ENCODE data around the gene NUDT1. TPM values are rescaled to one million over a fixed set of nuclear protein-coding genes. Genes with fewer than 3 reads are reported as not detected.

NUDT1 gene
- total RNA-seq, 2 experiments from 2014 or later: 12.8 to 13.0 TPM

DNA sequence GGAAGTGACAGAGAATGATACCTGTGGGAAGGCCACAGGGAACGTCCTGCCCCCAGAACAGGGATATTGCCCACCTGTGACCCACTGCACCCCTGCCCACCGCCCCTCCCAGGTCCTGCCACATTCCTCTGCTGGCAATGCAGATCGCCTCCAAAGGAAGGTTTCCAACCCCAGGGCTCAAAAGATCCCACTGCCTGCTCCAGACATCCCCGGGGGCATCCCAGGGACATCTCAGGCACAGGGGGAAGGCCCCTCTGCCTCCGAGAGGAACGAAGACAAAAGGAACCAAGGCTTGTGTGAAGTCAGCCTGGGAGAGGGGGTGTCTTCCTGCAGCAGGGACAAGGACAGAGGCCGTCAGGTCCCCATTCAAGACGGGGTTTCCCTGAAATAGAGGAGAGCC, 28.5 kb downstream of the NUDT1 start:
- Histone ChIP-seq H3K9me3 (ENCODE audit: control insufficient read depth in 1 of 2, insufficient read depth in 1 of 2, low read length in 2 of 2) (no peaks in the 10 kb centered on the region), H3K27me3 (ENCODE audit: control insufficient read depth in 1 of 2, insufficient read depth in 2 of 2, low read length in 2 of 2) (no peaks in the 10 kb centered on the region), H3K4me1 (ENCODE audit: insufficient read depth, low read length) (no peaks in the 10 kb centered on the region), H3K4me3 (ENCODE audit: low read length) (no peak overlapping the region), H3K27ac (ENCODE audit: low read depth in 1 of 2, low read length in 2 of 2) (no peak overlapping the region), H3K36me3 (ENCODE audit: insufficient read depth, low read length) (peaks cover 5% of the 10 kb centered on the region)
- H3K27me3 Mint-ChIP-seq: no peaks in the 10 kb centered on the region
- ChIA-PET POLR2A (no interaction called here), CTCF (no interaction called here)
- H3K9me3 Mint-ChIP-seq: no peaks in the 10 kb centered on the region
- TF ChIP-seq, protein P1, sequence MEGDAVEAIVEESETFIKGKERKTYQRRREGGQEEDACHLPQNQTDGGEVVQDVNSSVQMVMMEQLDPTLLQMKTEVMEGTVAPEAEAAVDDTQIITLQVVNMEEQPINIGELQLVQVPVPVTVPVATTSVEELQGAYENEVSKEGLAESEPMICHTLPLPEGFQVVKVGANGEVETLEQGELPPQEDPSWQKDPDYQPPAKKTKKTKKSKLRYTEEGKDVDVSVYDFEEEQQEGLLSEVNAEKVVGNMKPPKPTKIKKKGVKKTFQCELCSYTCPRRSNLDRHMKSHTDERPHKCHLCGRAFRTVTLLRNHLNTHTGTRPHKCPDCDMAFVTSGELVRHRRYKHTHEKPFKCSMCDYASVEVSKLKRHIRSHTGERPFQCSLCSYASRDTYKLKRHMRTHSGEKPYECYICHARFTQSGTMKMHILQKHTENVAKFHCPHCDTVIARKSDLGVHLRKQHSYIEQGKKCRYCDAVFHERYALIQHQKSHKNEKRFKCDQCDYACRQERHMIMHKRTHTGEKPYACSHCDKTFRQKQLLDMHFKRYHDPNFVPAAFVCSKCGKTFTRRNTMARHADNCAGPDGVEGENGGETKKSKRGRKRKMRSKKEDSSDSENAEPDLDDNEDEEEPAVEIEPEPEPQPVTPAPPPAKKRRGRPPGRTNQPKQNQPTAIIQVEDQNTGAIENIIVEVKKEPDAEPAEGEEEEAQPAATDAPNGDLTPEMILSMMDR (IDR thresholded peaks at IDR 0.05): no peak
- DNase-seq (no peak), ATAC-seq (ENCODE audit: poor library complexity) (no peak)
- no peak overlapping the region for H3K4me3 Mint-ChIP-seq
- H3K27ac Mint-ChIP-seq: no peak overlapping the region
- intact Hi-C loops (cut with DNase I, micrococcal nuclease): no loop called here
- no peaks in the 10 kb centered on the region for H3K4me1 Mint-ChIP-seq (ENCODE audit: low read depth)
- H3K36me3 Mint-ChIP-seq (ENCODE audit: low read depth): peaks cover 12% of the 10 kb centered on the region

- H3K36me3 ChIP-seq (ENCODE audit: insufficient read depth, low read length): peaks cover 5% of the 10 kb centered on the region
- POLR2A ChIA-PET: no interaction called here
- no peaks in the 10 kb centered on the region for H3K9me3 ChIP-seq (ENCODE audit: control insufficient read depth in 1 of 2, insufficient read depth in 1 of 2, low read length in 2 of 2)
- TF ChIP-seq, protein P1 (IDR thresholded peaks at IDR 0.05): no peak
- H3K27me3 ChIP-seq (ENCODE audit: control insufficient read depth in 1 of 2, insufficient read depth in 2 of 2, low read length in 2 of 2): no peaks in the 10 kb centered on the region
- Mint-ChIP-seq H3K27ac (no peak overlapping the region), H3K36me3 (ENCODE audit: low read depth) (peaks cover 12% of the 10 kb centered on the region), H3K4me1 (ENCODE audit: low read depth) (no peaks in the 10 kb centered on the region), H3K9me3 (no peaks in the 10 kb centered on the region), H3K27me3 (no peaks in the 10 kb centered on the region), H3K4me3 (no peak overlapping the region)
- intact Hi-C loops (cut with DNase I, micrococcal nuclease): no loop called here
- ATAC-seq (ENCODE audit: poor library complexity) (no peak), DNase-seq (no peak)
- H3K4me3 ChIP-seq (ENCODE audit: low read length): no peak overlapping the region
- H3K4me1 ChIP-seq (ENCODE audit: insufficient read depth, low read length): no peaks in the 10 kb centered on the region
- no peak overlapping the region for H3K27ac ChIP-seq (ENCODE audit: low read depth in 1 of 2, low read length in 2 of 2)
- CTCF ChIA-PET: no interaction called here
Observed at GRCh38 chr7:2271273-2272026, 29.4 kb downstream of the NUDT1 start.

DNA sequence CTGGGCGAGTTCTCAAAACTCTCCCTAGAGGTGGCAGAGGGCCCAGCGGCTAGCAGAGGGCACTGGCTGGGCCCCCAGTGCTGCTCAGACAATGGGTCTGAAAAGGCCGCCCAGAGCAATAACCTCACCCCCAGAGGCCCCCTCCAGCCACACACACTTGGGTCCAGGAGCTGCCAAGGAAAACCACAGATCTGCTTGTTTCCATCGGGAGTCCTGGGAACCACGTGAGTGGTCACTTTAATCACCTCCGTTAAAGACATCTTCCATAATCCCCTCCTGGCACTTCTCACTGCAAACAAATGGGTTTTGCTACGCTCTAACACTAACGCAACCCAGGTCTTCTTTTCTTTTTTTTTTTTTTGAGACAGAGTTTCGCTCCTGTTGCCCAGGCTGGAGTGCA, 30.0 kb downstream of the NUDT1 start:
- Mint-ChIP-seq H3K27me3 (no peaks in the 10 kb centered on the region), H3K9me3 (no peaks in the 10 kb centered on the region), H3K36me3 (ENCODE audit: low read depth) (peaks cover 17% of the 10 kb centered on the region), H3K4me1 (ENCODE audit: low read depth) (no peaks in the 10 kb centered on the region), H3K4me3 (no peak overlapping the region), H3K27ac (no peak overlapping the region)
- no peak overlapping the region for H3K4me3 ChIP-seq (ENCODE audit: low read length)
- no peaks in the 10 kb centered on the region for H3K9me3 ChIP-seq (ENCODE audit: control insufficient read depth in 1 of 2, insufficient read depth in 1 of 2, low read length in 2 of 2)
- H3K36me3 ChIP-seq (ENCODE audit: insufficient read depth, low read length): peaks cover 5% of the 10 kb centered on the region
- H3K27ac ChIP-seq (ENCODE audit: low read depth in 1 of 2, low read length in 2 of 2): no peak overlapping the region
- CTCF ChIA-PET: no interaction called here
- H3K4me1 ChIP-seq (ENCODE audit: insufficient read depth, low read length): no peaks in the 10 kb centered on the region
- POLR2A ChIA-PET: no interaction called here
- TF ChIP-seq, protein P1 (IDR thresholded peaks at IDR 0.05): no peak
- no peak for ATAC-seq (ENCODE audit: poor library complexity)
- no peaks in the 10 kb centered on the region for H3K27me3 ChIP-seq (ENCODE audit: control insufficient read depth in 1 of 2, insufficient read depth in 2 of 2, low read length in 2 of 2)
- no peak for DNase-seq
- intact Hi-C loops (cut with DNase I, micrococcal nuclease): no loop called here
